CD8-positive, alpha-beta memory T cell (primary cell): ENCODE results near the gene TSFM. TPM values are rescaled to one million over a fixed set of nuclear protein-coding genes. Genes with fewer than 3 reads are reported as not detected.

Experiments used
- CTCF ChIA-PET: fragments of 350-600 bp; sonication (Branson Sonifier 250); formaldehyde crosslinking; loops from one replicate; lab custom pipeline; 2021; ENCODE audit warnings: antibody characterized with exemption; lab: Charles Lee
- POLR2A ChIA-PET: fragments of 350-600 bp; sonication (Branson Sonifier 250); formaldehyde crosslinking; loops from one replicate; lab custom pipeline; 2021; ENCODE audit warnings: antibody characterized with exemption; lab: Charles Lee
- DNase-seq, 5 donors: peaks; one replicate each; pipeline versions ENCODE4 v3.0.0 to v3.0.0-alpha.2; 2020 to 2022; ENCODE audit warnings: mixed read lengths in 1 of 5
- H3K27ac ChIP-seq: one replicate; pipeline ENCODE4 v1.7.0; 2013; ENCODE audit warnings: low read depth, mild to moderate bottlenecking, low read length, moderate library complexity
- H3K27me3 ChIP-seq: 2 replicates; pipeline ENCODE4 v1.7.0; 2013; ENCODE audit warnings: low read length, mild to moderate bottlenecking; ENCODE audit not compliant: insufficient read depth, poor library complexity, severe bottlenecking
- H3K36me3 ChIP-seq: 2 replicates; pipeline ENCODE4 v1.7.0; 2013; ENCODE audit warnings: mild to moderate bottlenecking, low read length, moderate library complexity; ENCODE audit not compliant: insufficient read depth
- H3K4me1 ChIP-seq: 2 replicates; pipeline ENCODE4 v1.7.0; 2013; ENCODE audit warnings: mild to moderate bottlenecking, low read length, moderate library complexity; ENCODE audit not compliant: insufficient read depth
- H3K4me3 ChIP-seq: 2 replicates; pipeline ENCODE4 v1.7.0; 2013; ENCODE audit warnings: mild to moderate bottlenecking, low read length
- H3K9me3 ChIP-seq: 2 replicates; pipeline ENCODE4 v1.7.0; 2013; ENCODE audit warnings: mild to moderate bottlenecking, low read length
- H3K27ac Mint-ChIP-seq, 8 donors: one replicate each; pipeline ENCODE4 v1.8.0; 2020 to 2021; ENCODE audit warnings: mixed read lengths in 8 of 8, mild to moderate bottlenecking in 6 of 8, inconsistent platforms in 3 of 8, moderate library complexity in 3 of 8
- H3K27me3 Mint-ChIP-seq, 2 donors: one replicate each; pipeline ENCODE4 v1.8.0; 2020 to 2021; ENCODE audit warnings: mixed read lengths in 2 of 2, mild to moderate bottlenecking in 1 of 2, moderate library complexity in 1 of 2
- H3K36me3 Mint-ChIP-seq, 3 donors: one replicate each; pipeline ENCODE4 v1.8.0; 2020 to 2021; ENCODE audit warnings: mixed read lengths in 3 of 3, inconsistent platforms in 1 of 3, mild to moderate bottlenecking in 1 of 3
- H3K4me1 Mint-ChIP-seq, 3 donors: one replicate each; pipeline ENCODE4 v1.8.0; 2020 to 2021; ENCODE audit warnings: mixed read lengths in 3 of 3, inconsistent platforms in 1 of 3, mild to moderate bottlenecking in 1 of 3
- H3K4me3 Mint-ChIP-seq, 7 donors: one replicate each; pipeline ENCODE4 v1.8.0; 2020 to 2021; ENCODE audit warnings: mixed read lengths in 7 of 7, mild to moderate bottlenecking in 6 of 7, moderate library complexity in 4 of 7, inconsistent platforms in 2 of 7
- H3K9me3 Mint-ChIP-seq, 5 donors: one replicate each; pipeline ENCODE4 v1.8.0; 2020 to 2022; ENCODE audit warnings: mixed read lengths in 5 of 5, mild to moderate bottlenecking in 3 of 5, moderate library complexity in 2 of 5, inconsistent platforms in 1 of 5
- polyA plus RNA-seq: library from polyadenylated mRNA; unstranded; fragments of 300-500 nt; fragmentation: Illumina TruSeq; gene quantifications from one replicate; pipeline ENCODE4 v1.2.3, GENCODE V29; 2021
- total RNA-seq, 2 experiments: library from RNA; stranded (reverse); gene quantifications; one replicate each; pipeline ENCODE4 v1.2.3, GENCODE V29; 2021

TSFM gene
- total and polyA plus RNA-seq, 3 experiments from 2014 or later: 32.6 to 69.0 (median 64.0) TPM

- H3K4me1 Mint-ChIP-seq: peaks cover 52 to 67% (median 65%) of the 10 kb centered on the region in 3 donors
- POLR2A ChIA-PET: no interaction called here
- Histone ChIP-seq H3K27ac (no peak overlapping the region), H3K27me3 (no peaks in the 10 kb centered on the region), H3K4me3 (no peak overlapping the region), H3K9me3 (no peaks in the 10 kb centered on the region), H3K4me1 (peaks cover 44% of the 10 kb centered on the region), H3K36me3 (peaks cover 19% of the 10 kb centered on the region)
- CTCF ChIA-PET: no interaction called here
- peak overlapping the region in 4 of 8 donors; percentile 8 to 55 (median 38) for H3K27ac Mint-ChIP-seq
- H3K4me3 Mint-ChIP-seq: peak overlapping the region in 1 of 7 donors; percentile 11
- peak in 1 of 5 donors; percentile 46 for DNase-seq
- no peaks in the 10 kb centered on the region for H3K9me3 Mint-ChIP-seq
- peaks cover 0 to 2% of the 10 kb centered on the region in 2 donors for H3K27me3 Mint-ChIP-seq
- H3K36me3 Mint-ChIP-seq: peaks cover 0 to 52% (median 10%) of the 10 kb centered on the region in 3 donors
These were observed 33.5 kb upstream of the TSFM start for GRCh38 chr12:57749061-57749460.

GRCh38 chr12:57750561-57751431, 31.8 kb upstream of the TSFM start:
- CTCF ChIA-PET: interaction anchor here (1.7 to 1.8 kb wide), 2 partner anchors 8 to 10 kb away, joined by 8 to 9 read pairs; no protein-coding TSS in a partner anchor
- H3K4me1 Mint-ChIP-seq: peaks cover 43 to 58% (median 56%) of the 10 kb centered on the region in 3 donors
- no peaks in the 10 kb centered on the region for H3K9me3 Mint-ChIP-seq
- Histone ChIP-seq H3K36me3 (peaks cover 19% of the 10 kb centered on the region), H3K27ac (peak overlapping the region; percentile 86), H3K4me3 (peak overlapping the region; percentile 92), H3K4me1 (peaks cover 39% of the 10 kb centered on the region), H3K27me3 (no peaks in the 10 kb centered on the region), H3K9me3 (no peaks in the 10 kb centered on the region)
- H3K36me3 Mint-ChIP-seq: peaks cover 0 to 49% (median 10%) of the 10 kb centered on the region in 3 donors
- DNase-seq: no peak
- peak overlapping the region; percentile 86 to 96 (median 91) for H3K4me3 Mint-ChIP-seq
- POLR2A ChIA-PET: no interaction called here
- peaks cover 0 to 2% of the 10 kb centered on the region in 2 donors for H3K27me3 Mint-ChIP-seq
- peak overlapping the region; percentile 93 to 100 (median 96) for H3K27ac Mint-ChIP-seq

GRCh38 chr12:57751432-57751787, 31.2 kb upstream of the TSFM start:
- Mint-ChIP-seq H3K27me3 (peaks cover 0 to 2% of the 10 kb centered on the region in 2 donors), H3K36me3 (peaks cover 0 to 50% (median 7%) of the 10 kb centered on the region in 3 donors), H3K27ac (peak overlapping the region; percentile 93 to 100 (median 96)), H3K4me1 (peaks cover 42 to 57% (median 55%) of the 10 kb centered on the region in 3 donors), H3K4me3 (peak overlapping the region; percentile 86 to 96 (median 91)), H3K9me3 (no peaks in the 10 kb centered on the region)
- Histone ChIP-seq H3K36me3 (peaks cover 19% of the 10 kb centered on the region), H3K27ac (peak overlapping the region; percentile 86), H3K27me3 (no peaks in the 10 kb centered on the region), H3K4me3 (peak overlapping the region; percentile 92), H3K4me1 (peaks cover 43% of the 10 kb centered on the region), H3K9me3 (no peaks in the 10 kb centered on the region)
- no peak for DNase-seq
- POLR2A ChIA-PET: interaction anchor here (0.8 to 1.1 kb wide), 2 partner anchors 10 to 663 kb away, joined by 3 to 6 read pairs; no protein-coding TSS in a partner anchor
- CTCF ChIA-PET: interaction anchor here (1.2 to 1.8 kb wide), 3 partner anchors 8 to 11 kb away, joined by 4 to 9 read pairs (median 8); no protein-coding TSS in a partner anchor

GRCh38 chr12:57751788-57752667, 30.6 kb upstream of the TSFM start, which contains the start of gene CDK4:
Gene CDK4 (minus strand): TSS chr12:57752310. CDS start chr12:57751717, 593 bp downstream.
- Mint-ChIP-seq H3K4me1 (peaks cover 47 to 59% (median 58%) of the 10 kb centered on the region in 3 donors), H3K27ac (peak within 1 kb of the TSS; percentile 93 to 100 (median 96)), H3K4me3 (peak within 1 kb of the TSS; percentile 86 to 96 (median 91)), H3K36me3 (peaks cover 0 to 49% (median 6%) of the 10 kb centered on the region in 3 donors), H3K9me3 (no peaks in the 10 kb centered on the region), H3K27me3 (peaks cover 0 to 2% of the 10 kb centered on the region in 2 donors)
- Histone ChIP-seq H3K9me3 (no peaks in the 10 kb centered on the region), H3K27ac (peak within 1 kb of the TSS; percentile 86), H3K4me1 (peaks cover 49% of the 10 kb centered on the region), H3K36me3 (peaks cover 18% of the 10 kb centered on the region), H3K27me3 (no peaks in the 10 kb centered on the region), H3K4me3 (peak within 1 kb of the TSS; percentile 92)
- CTCF ChIA-PET: interaction anchor here (1.0 to 1.2 kb wide), 2 partner anchors 10 to 11 kb away, joined by 4 read pairs; no protein-coding TSS in a partner anchor
- POLR2A ChIA-PET: interaction anchor here (0.6 to 1.1 kb wide), 5 partner anchors 11 to 999 kb away, joined by 3 to 6 read pairs (median 3); partner anchors contain the start of gene ATP23
- peak; percentile 98 to 100 (median 99) for DNase-seq

- Histone ChIP-seq H3K4me3 (peak overlapping the region; percentile 20), H3K4me1 (peaks cover 50% of the 10 kb centered on the region), H3K9me3 (no peaks in the 10 kb centered on the region), H3K27me3 (no peaks in the 10 kb centered on the region), H3K27ac (peak overlapping the region; percentile 86), H3K36me3 (peaks cover 13% of the 10 kb centered on the region)
- no peaks in the 10 kb centered on the region for H3K9me3 Mint-ChIP-seq
- peaks cover 0 to 46% (median 3%) of the 10 kb centered on the region in 3 donors for H3K36me3 Mint-ChIP-seq
- H3K4me3 Mint-ChIP-seq: peak overlapping the region; percentile 86 to 96 (median 91)
- H3K27ac Mint-ChIP-seq: peak overlapping the region; percentile 93 to 100 (median 96)
- CTCF ChIA-PET: interaction anchor here (1.0 to 1.2 kb wide), 2 partner anchors 10 to 12 kb away, joined by 4 read pairs; no protein-coding TSS in a partner anchor
- peaks cover 0 to 2% of the 10 kb centered on the region in 2 donors for H3K27me3 Mint-ChIP-seq
- peaks cover 48 to 60% (median 59%) of the 10 kb centered on the region in 3 donors for H3K4me1 Mint-ChIP-seq
- DNase-seq: no peak
- POLR2A ChIA-PET: interaction anchor here (1.1 kb wide), 1 partner anchor 11 kb away, joined by 6 read pairs; no protein-coding TSS in a partner anchor
These were observed 30.0 kb upstream of the TSFM start for GRCh38 chr12:57752668-57753000.

GRCh38 chr12:57753756-57754337, 28.7 kb upstream of the TSFM start:
- Mint-ChIP-seq H3K36me3 (peaks cover 0 to 49% (median 3%) of the 10 kb centered on the region in 3 donors), H3K9me3 (no peaks in the 10 kb centered on the region), H3K27me3 (peaks cover 0 to 2% of the 10 kb centered on the region in 2 donors), H3K4me1 (peaks cover 50 to 66% (median 59%) of the 10 kb centered on the region in 3 donors), H3K4me3 (peak overlapping the region; percentile 86 to 95 (median 92)), H3K27ac (peak overlapping the region; percentile 93 to 100 (median 96))
- Histone ChIP-seq H3K27ac (peak overlapping the region; percentile 69), H3K9me3 (no peaks in the 10 kb centered on the region), H3K36me3 (peaks cover 15% of the 10 kb centered on the region), H3K4me1 (peaks cover 50% of the 10 kb centered on the region), H3K27me3 (no peaks in the 10 kb centered on the region), H3K4me3 (peak overlapping the region; percentile 65)
- POLR2A ChIA-PET: interaction anchor here (0.6 to 3.0 kb wide), 2 partner anchors 12 to 13 kb away, joined by 3 to 12 read pairs; partner anchors contain the start of gene CYP27B1
- no peak for DNase-seq
- CTCF ChIA-PET: interaction anchor here (0.8 to 3.4 kb wide), 3 partner anchors 17 to 151 kb away, joined by 3 to 30 read pairs (median 3); partner anchors contain the start of gene TSFM
